DND-41 (cell line): ENCODE data around the gene C2CD2.

Experiments
- ATAC-seq: fragments of 200-7000 bp; cut with Tn5 transposase; 3 replicates; pipeline ENCODE4 v1.9.1; 2021; ENCODE audit warnings: low read depth; ENCODE audit not compliant: insufficient read depth
- DNase-seq: peaks from one replicate; pipeline ENCODE4 v3.0.0-alpha.2; 2020
- H2AFZ ChIP-seq: 2 replicates; pipeline ENCODE4 v1.6.0; 2012; ENCODE audit warnings: low read depth, low read length
- H3K27ac ChIP-seq: 2 replicates; pipeline ENCODE4 v1.5.1; 2012; ENCODE audit warnings: low read length, inconsistent platforms
- H3K27me3 ChIP-seq: fragments of 200-600 bp; sonication (generic); 2 replicates; pipeline ENCODE4 v1.6.0; 2012; ENCODE audit warnings: low read length, mild to moderate bottlenecking, inconsistent platforms; ENCODE audit not compliant: insufficient read depth, poor library complexity
- H3K36me3 ChIP-seq: 2 replicates; pipeline ENCODE4 v1.5.1; 2012; ENCODE audit warnings: low read length, inconsistent platforms; ENCODE audit not compliant: insufficient read depth
- H3K4me1 ChIP-seq: 2 replicates; pipeline ENCODE4 v1.5.1; 2012; ENCODE audit warnings: mild to moderate bottlenecking, low read length; ENCODE audit not compliant: insufficient read depth
- H3K4me2 ChIP-seq: 2 replicates; pipeline ENCODE4 v1.6.0; 2012; ENCODE audit warnings: mild to moderate bottlenecking, moderate library complexity, low read length, inconsistent platforms; ENCODE audit not compliant: insufficient read depth
- H3K4me3 ChIP-seq, 2 experiments: fragments of 200-600 bp in 1 of 2; shearing (Covaris generic) in 1 of 2; 2 replicates each; pipeline ENCODE4 v1.5.1; 2012 to 2016; ENCODE audit warnings: inconsistent platforms in 2 of 2, low read length in 2 of 2, mild to moderate bottlenecking in 2 of 2, low read depth in 1 of 2, moderate library complexity in 1 of 2
- H3K79me2 ChIP-seq: 2 replicates; pipeline ENCODE4 v1.6.0; 2012; ENCODE audit warnings: low read length, inconsistent platforms; ENCODE audit not compliant: insufficient read depth
- H3K9ac ChIP-seq: 2 replicates; pipeline ENCODE4 v1.6.0; 2012; ENCODE audit warnings: low read depth, mild to moderate bottlenecking, inconsistent platforms, low read length, moderate library complexity
- H3K9me3 ChIP-seq: 2 replicates; pipeline ENCODE4 v1.5.1; 2012; ENCODE audit warnings: low read length, moderate library complexity, mild to moderate bottlenecking, inconsistent platforms; ENCODE audit not compliant: insufficient read depth, severe bottlenecking
- H4K20me1 ChIP-seq: 2 replicates; pipeline ENCODE4 v1.6.0; 2012; ENCODE audit warnings: low read length; ENCODE audit not compliant: insufficient read depth
- CTCF ChIP-seq: IDR thresholded peaks from 2 replicates; pipeline ENCODE4 v1.5.1; 2012; ENCODE audit warnings: borderline replicate concordance, low read length, moderate library complexity, mild to moderate bottlenecking; ENCODE audit not compliant: poor library complexity, severe bottlenecking; ENCODE audit errors: extremely low read depth
- EZH2 ChIP-seq: IDR thresholded peaks from 3 replicates; pipeline ENCODE4 v1.6.1; 2012; ENCODE audit warnings: borderline replicate concordance, low read depth, mild to moderate bottlenecking, moderate library complexity, low read length, inconsistent platforms; ENCODE audit not compliant: severe bottlenecking

C2CD2 gene

GRCh38 chr21:41948901-41949300 lies 4.9 kb downstream of the C2CD2 start:
- H3K4me1 ChIP-seq = no peaks in the 10 kb centered on the region
- H3K27me3 ChIP-seq = peaks cover 2% of the 10 kb centered on the region
- no peak overlapping the region for H3K9ac ChIP-seq
- no peak for ATAC-seq
- H3K4me2 ChIP-seq = no peak overlapping the region
- DNase-seq = no peak
- no peak overlapping the region for H3K4me3 ChIP-seq
- TF ChIP-seq EZH2 (no peak), CTCF (no peak)
- no peaks in the 10 kb centered on the region for H3K9me3 ChIP-seq
- no peak overlapping the region for H2AFZ ChIP-seq
- no peak overlapping the region for H3K27ac ChIP-seq
- no peaks in the 10 kb centered on the region for H3K79me2 ChIP-seq
- H3K36me3 ChIP-seq = no peaks in the 10 kb centered on the region
- no peaks in the 10 kb centered on the region for H4K20me1 ChIP-seq

GRCh38 chr21:41948078-41948895 lies 5.5 kb downstream of the C2CD2 start:
- H3K27ac ChIP-seq = no peak overlapping the region
- no peak overlapping the region for H3K4me2 ChIP-seq

GRCh38 chr21:41945982-41946381 lies 7.8 kb downstream of the C2CD2 start:
- no peak for DNase-seq
- H3K36me3 ChIP-seq = no peaks in the 10 kb centered on the region
- no peak overlapping the region for H3K4me2 ChIP-seq
- TF ChIP-seq CTCF (no peak), EZH2 (no peak)
- H3K4me3 ChIP-seq = no peak overlapping the region
- H3K9ac ChIP-seq = no peak overlapping the region
- H3K4me1 ChIP-seq = no peaks in the 10 kb centered on the region
- H3K27ac ChIP-seq = no peak overlapping the region
- H3K9me3 ChIP-seq = no peaks in the 10 kb centered on the region
- H3K27me3 ChIP-seq = no peaks in the 10 kb centered on the region
- H4K20me1 ChIP-seq = no peaks in the 10 kb centered on the region
- no peaks in the 10 kb centered on the region for H3K79me2 ChIP-seq
- no peak overlapping the region for H2AFZ ChIP-seq
- no peak for ATAC-seq

More at GRCh38 chr21:41948078-41948895, 5.5 kb downstream of the C2CD2 start:
- Histone ChIP-seq H3K4me1 (no peaks in the 10 kb centered on the region), H3K79me2 (no peaks in the 10 kb centered on the region), H3K9ac (no peak overlapping the region), H3K4me3 (no peak overlapping the region), H3K9me3 (no peaks in the 10 kb centered on the region), H2AFZ (no peak overlapping the region), H4K20me1 (no peaks in the 10 kb centered on the region), H3K36me3 (no peaks in the 10 kb centered on the region), H3K27me3 (peaks cover 2% of the 10 kb centered on the region)
- no peak for ATAC-seq
- DNase-seq = no peak
- TF ChIP-seq EZH2 (no peak), CTCF (no peak)

GRCh38 chr21:41943851-41944250 lies 10.0 kb downstream of the C2CD2 start:
- Histone ChIP-seq H3K79me2 (no peaks in the 10 kb centered on the region), H3K4me3 (no peak overlapping the region), H4K20me1 (no peaks in the 10 kb centered on the region), H3K36me3 (no peaks in the 10 kb centered on the region), H3K4me1 (no peaks in the 10 kb centered on the region), H3K4me2 (no peak overlapping the region), H3K9me3 (no peaks in the 10 kb centered on the region), H3K27me3 (no peaks in the 10 kb centered on the region), H3K9ac (no peak overlapping the region), H2AFZ (no peak overlapping the region), H3K27ac (no peak overlapping the region)
- DNase-seq (no peak), ATAC-seq (no peak)
- TF ChIP-seq CTCF (no peak), EZH2 (no peak)
